HG03175 (cell line): Measurements from ENCODE around the gene DOCK10.
"Not testable (repeated sequence)": the region's sequence is repeated elsewhere in the genome, so short reads cannot be mapped to it uniquely, and the experiment has no call there.

Source experiments
- ATAC-seq: cut with Tn5 transposase; IDR thresholded peaks from one replicate; pipeline ENCODE4 v1.9.1; 2021; ENCODE audit warnings: mild to moderate bottlenecking, moderate library complexity; ENCODE audit not compliant: unreplicated experiment

The DOCK10 gene

DNA sequence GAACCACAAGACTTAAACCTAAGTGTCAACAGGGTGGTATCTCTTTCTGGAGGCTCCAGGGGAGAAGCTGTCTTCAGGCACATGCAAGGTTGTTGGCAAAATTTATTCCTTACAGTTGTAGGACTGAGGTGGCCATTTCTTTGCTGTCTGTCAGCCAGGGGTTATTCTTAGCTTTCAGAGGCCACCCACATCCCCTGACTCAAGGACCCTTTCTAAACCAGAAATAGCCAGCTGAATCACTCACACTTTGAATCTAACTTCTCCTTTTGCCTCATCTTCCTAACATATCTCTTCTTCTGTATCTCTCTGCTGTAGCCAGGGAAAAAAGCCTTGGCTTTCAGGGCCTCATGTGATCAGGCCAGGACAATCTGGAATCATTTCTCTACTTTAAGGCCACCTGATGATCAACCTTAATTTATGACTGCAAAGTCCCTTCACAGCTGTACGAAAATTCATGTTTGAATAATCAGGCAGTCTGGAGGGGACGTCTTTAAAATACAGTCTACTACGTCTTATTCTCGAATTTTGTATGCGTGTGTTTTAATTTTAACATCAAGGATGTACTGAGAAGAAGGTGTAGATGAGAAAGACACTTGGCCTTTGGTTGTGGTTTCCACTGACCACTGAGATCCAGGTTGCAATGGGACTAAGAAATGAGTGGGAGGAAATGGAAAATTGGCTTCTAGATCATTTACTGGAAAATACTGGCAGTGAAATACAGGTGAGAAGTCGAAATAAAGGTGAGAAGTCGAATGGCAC is 90.4 kb downstream of the DOCK10 start:
- peak; percentile 14 for ATAC-seq

DNA sequence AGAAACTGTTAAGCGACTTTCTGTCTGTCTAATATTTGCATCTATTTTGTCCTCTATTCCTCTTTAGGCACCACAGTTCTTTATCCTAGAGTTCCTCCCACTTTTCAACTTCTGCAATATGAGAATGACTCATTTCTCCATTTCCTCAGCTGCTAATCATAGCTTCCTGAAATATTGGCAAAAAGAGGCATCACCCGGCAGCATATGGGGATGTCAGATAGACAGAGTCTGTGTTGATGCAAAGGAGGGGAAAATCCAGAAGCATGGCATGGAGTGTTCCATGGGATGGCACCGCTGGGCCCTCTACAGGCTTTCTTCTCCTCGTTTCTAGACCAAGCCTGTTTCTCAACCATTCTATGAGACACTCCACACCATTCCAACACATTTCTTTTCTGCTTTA is 93.4 kb downstream of the DOCK10 start:
- ATAC-seq: no peak

DNA sequence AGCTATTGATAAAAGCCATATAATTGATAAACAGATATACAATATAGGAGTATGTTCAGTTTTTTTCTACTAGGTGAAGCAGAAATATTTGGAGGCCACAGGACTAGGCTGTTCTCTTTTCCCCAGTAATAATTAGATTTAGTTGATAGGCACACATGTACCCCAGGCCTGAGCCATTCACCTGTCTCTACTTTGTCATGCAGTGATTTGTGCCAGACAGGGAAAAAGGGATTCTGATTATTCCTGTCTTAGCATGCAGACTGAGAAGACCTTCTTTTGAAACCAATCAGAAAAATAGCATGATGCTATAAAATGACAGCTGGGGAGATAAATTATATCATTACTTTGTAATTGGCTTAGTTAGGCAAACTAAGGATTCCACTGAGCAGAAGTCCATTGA is 94.3 kb downstream of the DOCK10 start:
- ATAC-seq: no peak

DNA sequence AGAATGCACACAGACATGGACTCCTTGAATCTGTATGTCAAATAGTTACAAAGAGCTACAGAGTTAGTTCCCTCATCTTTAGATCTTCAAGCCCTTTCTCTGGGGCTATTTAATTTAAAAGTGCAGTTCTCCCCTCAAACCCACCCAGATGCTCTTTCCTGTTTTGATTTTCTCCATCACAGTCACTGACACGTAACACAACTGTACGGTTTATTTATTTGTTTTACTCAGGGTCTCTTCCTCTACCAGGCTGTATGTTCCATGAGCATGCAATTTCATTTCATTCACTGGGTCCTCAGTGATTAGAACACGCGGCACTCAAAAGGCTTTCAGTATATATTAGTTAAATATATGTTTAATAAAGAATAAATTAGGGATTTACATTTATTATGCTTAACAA is 94.7 kb downstream of the DOCK10 start:
- no peak for ATAC-seq

DNA sequence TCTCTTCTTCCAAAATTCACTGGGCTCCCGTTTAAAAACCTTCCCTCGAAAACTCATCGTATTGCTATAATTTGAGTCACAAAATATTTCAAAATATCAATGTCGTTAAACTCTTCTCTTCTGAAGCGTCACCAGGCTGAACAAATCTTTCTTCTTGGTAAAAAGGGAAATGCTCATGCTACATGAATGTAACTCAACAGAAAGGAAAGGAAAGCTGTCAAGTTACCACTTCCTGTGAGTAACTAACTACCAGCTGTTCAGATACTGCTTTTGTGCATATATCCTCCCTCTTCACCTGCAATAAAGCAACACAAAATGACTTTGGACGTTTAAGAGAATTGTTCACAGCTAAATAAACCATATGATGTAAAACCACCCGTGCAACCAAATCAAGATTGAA is 95.4 kb downstream of the DOCK10 start:
- peak; percentile 80 for ATAC-seq

DNA sequence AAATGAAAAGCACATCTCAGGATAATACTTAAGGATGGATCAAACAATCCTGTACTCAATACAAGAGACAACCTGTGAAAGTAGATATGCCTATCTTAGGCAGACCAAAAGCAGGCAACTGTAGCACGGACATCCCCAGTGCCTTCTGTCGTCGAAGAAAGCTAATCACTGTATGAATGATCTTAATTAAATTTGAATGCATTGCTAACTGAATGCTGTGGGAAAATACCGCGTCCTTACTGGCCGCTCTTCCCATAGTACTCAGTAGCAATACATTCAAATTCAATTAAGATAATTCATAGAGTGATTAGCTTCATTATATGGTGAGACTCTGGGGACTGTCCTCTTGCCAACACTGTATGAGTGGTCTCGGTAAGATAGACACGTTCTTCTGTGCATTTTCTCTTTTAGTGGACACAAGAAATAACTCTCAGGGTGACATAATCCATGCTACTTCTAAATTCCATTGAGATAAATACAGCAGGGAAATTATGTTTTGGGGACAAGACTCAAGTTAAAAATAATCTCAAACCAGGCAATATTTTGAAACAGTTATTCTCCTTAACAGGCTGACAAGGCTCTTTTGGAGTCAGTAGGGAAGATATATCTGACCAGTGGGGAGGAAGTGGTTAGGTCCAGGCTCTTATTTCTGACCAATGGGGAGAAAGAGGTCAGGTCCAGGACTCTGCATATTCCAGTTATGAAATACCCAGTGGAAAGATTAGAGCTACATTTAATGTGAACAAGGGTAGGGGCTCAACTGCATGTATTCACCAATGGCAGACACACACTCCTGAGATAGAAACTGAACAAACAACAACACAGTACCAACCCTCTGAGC is 97.3 kb downstream of the DOCK10 start:
- ATAC-seq: peak; percentile 30

DNA sequence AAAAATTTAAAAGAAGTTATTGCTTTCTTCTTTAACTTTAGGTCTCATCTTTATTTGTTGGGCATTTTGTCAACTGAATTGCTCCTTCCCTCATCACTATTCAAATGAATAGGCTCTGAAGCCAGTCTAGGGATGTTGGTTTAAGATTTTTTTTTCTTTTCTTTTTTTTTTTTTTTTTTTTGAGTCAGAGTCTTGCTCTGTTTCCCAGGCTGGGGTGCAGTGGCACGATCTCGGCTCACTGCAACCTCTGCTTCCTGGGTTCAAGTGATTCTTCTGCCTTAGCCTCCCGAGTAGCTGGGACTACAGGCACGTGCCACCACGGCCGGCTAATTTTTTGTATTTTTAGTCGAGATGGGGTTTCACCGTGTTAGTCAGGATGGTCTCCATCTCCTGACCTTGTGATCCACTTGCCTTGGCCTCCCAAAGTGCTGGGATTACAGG is 98.6 kb downstream of the DOCK10 start:
- ATAC-seq: not testable (repeated sequence)

DNA sequence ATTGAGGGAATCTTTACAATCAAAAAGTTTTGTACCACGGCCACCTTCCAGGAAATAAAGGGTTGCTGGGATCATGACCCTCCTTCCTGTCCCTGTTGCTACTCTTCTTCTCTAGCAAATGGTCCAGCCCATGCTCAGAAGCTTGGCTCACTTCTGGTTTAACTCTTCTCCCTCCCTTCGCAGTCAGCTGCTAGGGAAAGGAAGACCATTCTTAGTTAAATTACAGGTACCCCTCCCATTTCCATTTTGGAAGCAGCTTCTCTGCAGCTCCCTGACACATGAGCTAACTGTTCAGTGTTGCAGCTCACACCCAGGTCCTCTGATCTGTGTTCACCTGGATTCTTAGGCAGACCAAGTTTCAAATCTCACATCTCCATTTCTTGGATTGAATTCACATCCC is 100.3 kb downstream of the DOCK10 start:
- ATAC-seq: no peak

DNA sequence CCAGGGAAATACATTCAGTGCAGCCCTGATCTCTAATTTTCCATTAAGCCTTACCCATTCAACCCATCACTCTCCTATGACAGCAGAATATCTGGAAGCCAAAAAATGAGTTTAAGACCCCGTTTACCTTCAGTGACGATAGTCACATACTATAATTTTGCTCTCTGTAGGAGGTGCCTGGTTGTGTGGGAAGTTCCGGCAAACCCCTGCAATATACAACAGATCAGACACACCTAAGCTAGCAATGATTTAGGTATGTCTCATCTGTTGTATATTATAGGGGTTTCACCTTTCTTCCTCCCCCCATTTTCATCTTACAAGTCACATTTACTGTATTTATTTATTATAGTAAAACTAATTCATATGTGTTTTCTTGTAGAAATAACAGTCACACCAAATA is 101.7 kb downstream of the DOCK10 start:
- no peak for ATAC-seq

DNA sequence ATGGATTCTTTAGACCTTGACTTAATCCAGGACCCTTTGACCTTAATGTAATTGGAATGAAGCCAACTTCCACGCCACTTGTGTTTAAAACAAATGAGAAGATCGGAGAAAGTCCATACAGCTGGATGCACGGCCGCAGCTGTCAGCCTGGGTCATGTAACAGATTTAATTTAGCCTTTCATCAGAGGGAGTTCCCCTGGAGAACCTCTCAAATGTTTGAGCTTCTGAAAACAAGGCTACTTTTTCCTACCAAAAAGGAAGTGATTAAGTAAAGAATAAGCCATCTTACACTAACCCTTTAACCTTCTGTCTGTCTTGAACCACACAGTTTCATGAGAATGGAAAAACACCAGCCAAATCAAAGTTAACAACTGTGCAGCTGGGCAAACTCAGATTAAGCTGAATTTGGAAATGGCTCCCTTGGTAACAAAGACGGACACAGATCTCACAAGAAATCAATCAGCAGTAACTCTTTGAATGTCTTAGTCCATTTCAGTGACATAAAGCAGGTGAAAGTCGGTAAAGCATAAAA is 103.6 kb downstream of the DOCK10 start:
- ATAC-seq: peak; percentile 47

DNA sequence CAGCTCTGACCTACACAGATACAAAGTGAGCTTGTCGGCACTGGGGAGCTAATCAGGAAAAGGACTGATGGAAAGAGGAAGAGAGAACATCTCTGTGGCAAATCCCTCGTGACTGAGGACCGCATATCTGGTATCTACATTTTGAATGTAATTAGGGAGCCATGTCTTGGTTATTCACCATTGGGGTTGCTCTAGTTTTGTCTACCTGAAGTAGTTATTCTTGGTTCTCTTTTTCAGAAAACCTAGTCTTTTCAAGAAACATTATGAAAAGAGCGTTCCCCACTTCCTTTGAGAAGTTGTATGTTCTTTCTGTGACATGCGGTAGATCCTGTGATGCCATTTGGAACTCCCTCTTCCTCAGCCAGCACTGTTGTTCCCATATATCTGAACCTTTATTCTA is 104.4 kb downstream of the DOCK10 start:
- peak; percentile 89 for ATAC-seq

DNA sequence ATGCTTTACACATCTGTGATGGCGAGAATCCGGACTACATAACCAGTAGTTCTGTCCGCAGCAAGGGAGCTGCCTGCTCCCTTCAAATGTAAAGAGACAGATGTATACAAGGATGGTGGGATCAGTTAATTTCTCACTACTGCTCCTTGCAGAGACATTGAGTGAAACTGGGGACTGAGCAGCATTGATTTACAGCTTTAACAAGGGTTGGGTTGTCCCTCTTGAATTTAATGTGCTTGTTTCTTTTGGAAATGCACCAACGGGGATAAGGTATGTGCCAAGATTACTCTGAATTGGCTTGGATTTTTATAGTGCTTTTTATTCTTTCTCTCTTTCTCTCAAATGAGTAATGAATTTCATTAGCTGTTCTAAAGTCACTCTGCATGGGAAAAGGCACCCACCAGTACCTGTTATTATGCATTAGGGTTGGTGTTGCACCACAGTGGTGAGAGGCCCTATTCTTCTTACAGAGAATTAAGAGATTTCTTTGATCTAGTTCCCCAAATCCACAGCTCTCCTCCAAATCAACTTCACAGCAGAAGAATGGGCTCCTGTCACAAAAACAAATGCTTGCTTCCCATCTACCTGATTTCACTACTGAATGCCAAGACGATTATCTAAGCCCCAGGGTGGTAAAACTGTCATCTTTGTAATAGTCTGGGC is 107.6 kb downstream of the DOCK10 start:
- no peak for ATAC-seq

DNA sequence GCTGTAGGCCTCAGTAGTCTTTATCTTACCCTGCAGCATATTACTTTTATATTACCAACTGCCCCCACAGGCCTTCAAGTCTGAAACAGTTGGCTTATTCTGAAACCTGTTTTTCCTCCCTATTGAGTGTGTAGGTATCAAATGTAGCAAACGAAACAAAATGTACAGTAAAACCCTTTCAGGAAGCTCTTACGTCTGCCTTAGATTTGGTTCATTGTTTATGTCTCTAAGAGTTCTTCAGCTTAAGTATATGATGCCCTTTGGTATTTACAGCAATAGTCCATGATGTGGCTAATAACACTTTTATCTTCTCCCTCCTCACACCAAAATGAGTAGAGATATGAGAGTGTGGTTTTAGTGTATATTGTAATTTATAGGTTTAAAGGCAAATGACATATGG is 108.8 kb downstream of the DOCK10 start:
- ATAC-seq: no peak

DNA sequence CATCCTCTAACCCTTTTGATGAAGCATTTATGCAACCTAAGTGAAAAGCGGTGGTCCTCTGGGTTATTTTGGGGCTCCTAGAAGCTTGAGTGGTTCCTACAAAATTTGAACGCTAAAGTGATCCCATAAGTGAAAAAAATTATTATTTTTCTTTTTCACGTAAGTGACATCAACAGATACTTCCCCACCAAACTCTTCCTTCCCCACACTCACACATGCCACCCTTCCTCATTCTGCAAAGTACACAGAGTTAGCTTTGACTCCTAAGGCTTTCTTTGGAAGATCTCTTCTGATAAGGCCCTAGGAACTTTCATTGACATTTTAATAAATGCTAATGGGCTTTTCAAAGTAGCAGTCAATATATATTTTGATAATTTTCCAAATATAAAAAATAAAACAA is 109.7 kb downstream of the DOCK10 start:
- no peak for ATAC-seq

DNA sequence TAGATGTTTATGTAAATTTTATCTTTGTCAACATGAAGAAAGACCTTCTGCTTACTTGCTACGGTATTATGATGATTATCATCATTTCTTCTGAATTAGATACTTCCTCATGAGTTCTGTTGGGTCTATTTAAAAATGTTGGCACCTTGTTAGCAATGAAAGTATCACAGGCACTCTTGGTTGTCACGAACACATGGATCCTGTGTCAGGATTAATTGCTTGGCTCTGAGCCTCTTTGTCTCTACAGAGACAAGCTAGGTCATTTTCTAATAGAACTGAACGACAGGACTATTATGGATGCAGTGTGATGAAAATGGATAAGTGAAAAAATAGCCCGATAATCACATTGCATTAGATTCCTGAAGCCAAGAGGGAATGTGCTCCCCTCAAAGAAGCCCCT is 110.3 kb downstream of the DOCK10 start:
- ATAC-seq: no peak

DNA sequence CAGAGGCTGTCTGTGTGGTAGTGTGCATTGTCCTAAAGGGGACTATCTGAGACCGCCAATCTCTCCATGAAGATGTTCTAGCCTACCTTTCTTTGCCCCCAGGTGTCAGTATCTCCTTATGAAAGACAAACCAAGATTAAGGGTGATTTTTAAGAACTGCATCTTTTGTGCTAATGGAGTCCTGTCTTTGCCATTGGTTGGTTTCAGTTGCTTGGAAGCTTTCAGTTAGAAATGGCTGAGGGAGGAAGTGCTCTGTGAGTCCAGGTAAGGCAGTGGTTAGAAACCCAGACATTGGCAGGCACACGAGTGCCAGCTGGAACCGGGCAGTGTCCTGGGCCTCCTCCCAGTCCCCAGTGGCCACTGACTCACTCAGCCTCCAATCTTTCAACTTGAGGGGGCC is 111.3 kb downstream of the DOCK10 start:
- no peak for ATAC-seq

DNA sequence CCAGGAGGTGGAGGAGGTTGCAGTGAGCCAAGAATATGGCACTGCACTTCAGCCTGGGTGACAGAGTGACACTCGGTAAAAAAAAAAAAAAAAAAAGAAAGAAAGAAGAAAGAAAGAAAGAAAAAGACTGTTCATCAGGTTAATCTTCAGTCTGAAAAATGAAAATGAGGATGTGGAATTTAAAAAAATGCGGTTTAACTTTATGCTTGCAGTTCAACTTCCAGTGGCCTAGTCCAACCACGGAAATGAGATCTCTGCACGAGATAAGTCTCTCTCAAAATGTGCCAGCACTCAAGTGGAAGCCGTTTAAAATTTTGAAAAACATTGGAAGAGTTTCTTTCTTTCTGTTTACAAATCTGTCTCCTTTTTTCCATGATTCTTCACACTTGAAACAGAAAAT is 112.1 kb downstream of the DOCK10 start:
- ATAC-seq: peak; percentile 45

DNA sequence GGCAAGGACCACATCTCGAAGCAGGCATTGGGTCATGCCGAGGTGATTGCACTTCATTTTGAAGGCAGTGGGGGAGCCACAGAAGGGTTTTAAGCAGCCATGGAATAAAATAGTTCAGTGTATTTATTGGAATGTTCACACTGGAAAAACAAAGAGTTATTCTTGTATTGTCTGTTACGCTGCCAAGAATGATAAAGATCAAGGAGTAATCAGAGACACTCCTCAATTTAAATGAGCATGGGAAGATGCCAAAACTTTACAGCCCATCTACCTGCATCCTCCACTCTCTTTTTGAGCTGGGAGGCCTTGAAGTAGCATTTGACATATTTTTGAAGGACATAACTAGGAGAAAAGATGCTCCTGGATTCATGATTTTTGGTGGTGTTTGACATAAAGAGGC is 112.8 kb downstream of the DOCK10 start:
- no peak for ATAC-seq

DNA sequence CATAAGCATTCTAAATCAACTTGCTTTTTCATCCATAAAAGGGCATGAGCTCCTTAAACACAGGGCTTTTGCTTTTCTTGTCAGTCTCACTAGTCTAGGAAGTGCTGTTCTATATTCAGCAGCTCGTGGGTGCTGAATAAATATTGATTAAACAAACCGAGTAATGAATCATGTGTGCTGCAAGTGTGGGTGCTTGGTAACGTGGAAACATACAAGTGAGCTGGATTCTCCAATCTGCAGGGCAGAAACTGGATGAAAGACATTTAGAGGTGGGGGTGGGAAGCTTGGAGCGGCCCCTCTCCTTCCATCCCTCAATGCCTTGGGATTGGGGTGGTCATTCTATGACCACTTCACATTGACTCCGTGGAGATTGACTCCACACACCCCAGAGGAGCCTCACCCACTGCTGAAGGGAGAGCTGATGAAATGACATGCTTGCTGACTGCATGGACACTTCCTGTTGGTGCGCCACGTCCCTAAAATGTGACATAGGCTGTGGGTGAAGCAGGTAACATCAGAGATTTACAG is 114.6 kb downstream of the DOCK10 start:
- ATAC-seq: no peak

DNA sequence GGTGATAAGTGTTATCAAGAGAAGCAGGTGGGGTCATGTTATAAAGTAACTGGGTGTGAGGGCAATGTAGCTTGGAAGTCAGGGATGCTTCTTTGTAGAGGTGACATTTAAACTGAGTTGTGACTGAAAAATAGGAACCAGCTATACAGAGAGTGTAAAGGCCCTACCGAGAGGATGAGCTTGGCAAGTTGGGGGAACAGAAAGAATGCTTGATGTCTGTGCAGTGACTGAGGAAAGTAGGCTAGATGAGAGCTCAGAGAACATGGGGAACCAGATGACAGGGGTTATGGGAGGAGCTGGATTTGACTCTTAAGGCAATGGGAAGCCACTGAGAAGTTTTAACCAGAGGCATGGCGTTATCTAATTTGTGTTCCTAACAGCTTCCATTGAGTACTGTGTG is 115.3 kb downstream of the DOCK10 start:
- ATAC-seq: no peak

DNA sequence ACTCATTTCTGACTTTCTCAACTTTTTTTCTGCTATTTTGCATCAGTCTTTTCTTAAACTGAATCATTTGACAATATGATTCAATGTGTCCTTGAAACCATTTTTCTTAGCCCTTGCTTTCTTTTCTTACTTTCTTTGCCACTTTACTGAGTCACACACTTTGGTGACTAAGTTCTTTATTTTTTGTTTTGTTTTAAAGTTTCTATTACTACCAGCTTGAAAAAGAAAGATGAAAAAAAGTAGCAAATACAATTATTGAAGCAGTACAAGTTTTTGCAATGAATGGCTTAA is 116.5 kb downstream of the DOCK10 start:
- ATAC-seq: no peak
